GM23338 (cell line): ENCODE data around the gene PINK1. TPM values are rescaled to one million over a fixed set of nuclear protein-coding genes. Genes with fewer than 3 reads are reported as not detected.

Source experiments
- ATAC-seq: fragments of 200-7000 bp; cut with Tn5 transposase; 3 replicates; pipeline ENCODE4 v1.9.1; 2020
- DNase-seq: peaks from one replicate; pipeline ENCODE4 v3.0.0-alpha.2; 2015; ENCODE audit warnings: low spot score
- H2AFZ ChIP-seq: fragments of 200-600 bp; sonication (generic); 2 replicates; pipeline ENCODE4 v1.8.0; 2016; ENCODE audit warnings: antibody characterized with exemption, mild to moderate bottlenecking, moderate library complexity
- H3F3A ChIP-seq: fragments of 200-600 bp; sonication (generic); replicated peaks from 2 replicates; pipeline ENCODE4 v1.8.0; 2017; ENCODE audit warnings: antibody characterized with exemption, mixed run types, low read depth
- H3K27ac ChIP-seq: fragments of 200-600 bp; sonication (generic); 2 replicates; pipeline ENCODE4 v1.6.1; 2016; ENCODE audit warnings: low read depth
- H3K27me3 ChIP-seq: fragments of 200-600 bp; sonication (generic); 2 replicates; pipeline ENCODE4 v1.8.0; 2016; ENCODE audit warnings: mild to moderate bottlenecking, mixed run types, moderate library complexity; ENCODE audit not compliant: insufficient read depth
- H3K36me3 ChIP-seq: fragments of 200-600 bp; sonication (generic); 2 replicates; pipeline ENCODE4 v1.8.0; 2016; ENCODE audit warnings: mild to moderate bottlenecking; ENCODE audit not compliant: insufficient read depth
- H3K4me1 ChIP-seq: fragments of 200-600 bp; sonication (generic); 2 replicates; pipeline ENCODE4 v1.8.0; 2016; ENCODE audit warnings: mild to moderate bottlenecking, moderate library complexity; ENCODE audit not compliant: insufficient read depth
- H3K4me2 ChIP-seq: fragments of 200-600 bp; sonication (generic); 2 replicates; pipeline ENCODE4 v1.7.1; 2017; ENCODE audit warnings: mixed run types
- H3K4me3 ChIP-seq: fragments of 200-600 bp; sonication (generic); 2 replicates; pipeline ENCODE4 v1.6.1; 2016; ENCODE audit warnings: mixed run types
- H3K79me2 ChIP-seq: fragments of 200-600 bp; sonication (generic); replicated peaks from 2 replicates; pipeline ENCODE4 v1.8.0; 2017; ENCODE audit warnings: mild to moderate bottlenecking; ENCODE audit not compliant: insufficient read depth
- H3K9me2 ChIP-seq: fragments of 200-600 bp; sonication (generic); 2 replicates; pipeline ENCODE4 v1.8.0; 2017; ENCODE audit not compliant: insufficient read depth
- H4K20me1 ChIP-seq: fragments of 200-600 bp; sonication (generic); replicated peaks from 2 replicates; pipeline ENCODE4 v1.8.0; 2017; ENCODE audit warnings: mild to moderate bottlenecking; ENCODE audit not compliant: insufficient read depth
- H3K27ac Mint-ChIP-seq: 2 replicates; pipeline ENCODE4 v1.8.0; 2020; ENCODE audit warnings: inconsistent platforms, mild to moderate bottlenecking, moderate library complexity, mixed read lengths
- H3K27me3 Mint-ChIP-seq: 3 replicates; pipeline ENCODE4 v1.8.0; 2022; ENCODE audit warnings: low read depth, mild to moderate bottlenecking, moderate library complexity, mixed read lengths, inconsistent platforms; ENCODE audit not compliant: insufficient read depth, poor library complexity
- H3K36me3 Mint-ChIP-seq: 3 replicates; pipeline ENCODE4 v1.8.0; 2021; ENCODE audit warnings: low read depth, mild to moderate bottlenecking, inconsistent platforms, moderate library complexity, mixed read lengths
- H3K4me1 Mint-ChIP-seq: 3 replicates; pipeline ENCODE4 v1.8.0; 2020; ENCODE audit warnings: mild to moderate bottlenecking, inconsistent platforms, mixed read lengths
- H3K4me3 Mint-ChIP-seq: 3 replicates; pipeline ENCODE4 v1.8.0; 2021; ENCODE audit warnings: moderate library complexity, mild to moderate bottlenecking, inconsistent platforms, mixed read lengths
- H3K9me3 Mint-ChIP-seq: 3 replicates; pipeline ENCODE4 v1.8.0; 2020; ENCODE audit warnings: moderate library complexity, mild to moderate bottlenecking, inconsistent platforms, mixed read lengths
- CREB1 ChIP-seq: fragments of 250-450 bp; sonication (Bioruptor Pico); IDR thresholded peaks from 2 replicates; pipeline ENCODE4 v1.5.0; 2020; ENCODE audit warnings: low read depth, mild to moderate bottlenecking, moderate library complexity
- ETS1 ChIP-seq: IDR thresholded peaks from 2 replicates; pipeline ENCODE4 v1.6.1; 2016; ENCODE audit warnings: antibody characterized with exemption
- EZH2 ChIP-seq: fragments of 200-600 bp; sonication (generic); IDR thresholded peaks from one replicate; pipeline ENCODE4 v1.8.0; 2017; ENCODE audit warnings: antibody characterized with exemption, mild to moderate bottlenecking, low read depth; ENCODE audit not compliant: unreplicated experiment
- EZH2phosphoT487 ChIP-seq: fragments of 200-600 bp; sonication (generic); IDR thresholded peaks from one replicate; pipeline ENCODE4 v1.8.1; 2018; ENCODE audit warnings: antibody characterized with exemption; ENCODE audit not compliant: unreplicated experiment
- JUNB ChIP-seq: IDR thresholded peaks from one replicate; pipeline ENCODE4 v1.6.1; 2016; ENCODE audit warnings: antibody characterized with exemption; ENCODE audit not compliant: unreplicated experiment
- NANOG ChIP-seq: IDR thresholded peaks from 2 replicates; pipeline ENCODE4 v1.6.1; 2016; ENCODE audit warnings: antibody characterized with exemption, borderline replicate concordance
- REST ChIP-seq: IDR thresholded peaks from one replicate; pipeline ENCODE4 v1.6.1; 2018; ENCODE audit warnings: antibody characterized with exemption; ENCODE audit not compliant: unreplicated experiment
- STAT1 ChIP-seq: IDR thresholded peaks from one replicate; pipeline ENCODE4 v1.6.1; 2016; ENCODE audit warnings: antibody characterized with exemption; ENCODE audit not compliant: unreplicated experiment
- ZNF114 ChIP-seq: fragments of 250-450 bp; sonication (Bioruptor Pico); IDR thresholded peaks from 2 replicates; pipeline ENCODE4 v1.5.0; 2020; ENCODE audit warnings: mild to moderate bottlenecking, moderate library complexity
- ZNF331 ChIP-seq: fragments of 250-450 bp; sonication (Bioruptor Pico); IDR thresholded peaks from 2 replicates; pipeline ENCODE4 v1.5.0; 2020; ENCODE audit warnings: low read depth, mild to moderate bottlenecking, moderate library complexity
- polyA plus RNA-seq: library from polyadenylated mRNA; unstranded; fragments of >200 nt; fragmentation: Nextera tagmentation; extraction: Ambion mirVana; gene quantifications from 2 replicates; pipeline ENCODE4 v1.2.1, GENCODE V29; 2016
- total RNA-seq: library from RNA; depleted of rRNA; stranded (reverse); fragments of >200 nt; shearing (Covaris generic); gene quantifications from 2 replicates; pipeline ENCODE4 v1.2.3, GENCODE V29; 2014
- TF ChIP-seq, protein P1 (sequence below), 2 experiments: fragments of 200-600 bp in 1 of 2; sonication (generic) in 1 of 2; conservative IDR thresholded peaks; 2 replicates each; pipeline versions ENCODE4 v1.5.1 to v1.6.1; 2016 to 2017; ENCODE audit warnings: antibody characterized with exemption in 2 of 2, low read depth in 2 of 2, mild to moderate bottlenecking in 2 of 2, moderate library complexity in 1 of 2

The PINK1 gene
- total and polyA plus RNA-seq, 2 experiments from 2014 or later, result 20.8 to 42.7 TPM

DNA sequence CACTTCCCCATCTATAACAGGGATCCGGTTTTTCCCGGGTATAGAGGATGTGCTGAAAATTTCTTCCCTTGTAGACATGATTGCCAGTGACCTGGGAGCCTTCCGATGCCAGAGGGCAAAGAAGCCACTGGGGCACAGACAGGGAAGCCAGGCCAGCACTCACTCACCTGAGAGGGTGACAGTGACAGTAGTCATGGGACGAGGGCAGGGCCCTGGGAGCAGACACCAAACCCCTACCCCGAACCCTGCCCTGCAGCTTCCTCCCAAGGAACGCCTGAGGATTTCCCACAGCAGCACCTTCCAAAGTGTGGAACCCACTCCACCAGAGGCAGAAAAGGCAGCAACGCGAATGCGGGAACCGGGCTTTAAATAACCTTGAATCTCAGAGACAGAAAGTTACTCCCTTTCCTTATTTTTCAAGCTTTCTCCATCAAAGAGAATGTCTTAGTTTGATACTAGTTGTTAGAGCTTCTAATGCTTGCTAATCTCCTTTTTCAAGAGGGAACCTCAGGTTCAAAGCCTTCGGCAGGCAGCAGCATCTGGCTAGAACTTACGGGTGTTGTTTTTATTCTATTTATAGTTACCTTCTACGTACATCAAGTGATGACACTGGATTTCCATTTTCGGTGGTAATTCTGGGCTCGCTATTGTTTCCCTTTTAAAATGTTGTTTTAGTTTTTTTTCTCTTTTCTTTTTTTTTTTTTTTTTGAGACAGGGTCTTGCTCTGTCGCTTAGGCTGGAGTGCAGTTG is 25.1 kb downstream of the PINK1 start (continued):
- TF ChIP-seq, protein P1, sequence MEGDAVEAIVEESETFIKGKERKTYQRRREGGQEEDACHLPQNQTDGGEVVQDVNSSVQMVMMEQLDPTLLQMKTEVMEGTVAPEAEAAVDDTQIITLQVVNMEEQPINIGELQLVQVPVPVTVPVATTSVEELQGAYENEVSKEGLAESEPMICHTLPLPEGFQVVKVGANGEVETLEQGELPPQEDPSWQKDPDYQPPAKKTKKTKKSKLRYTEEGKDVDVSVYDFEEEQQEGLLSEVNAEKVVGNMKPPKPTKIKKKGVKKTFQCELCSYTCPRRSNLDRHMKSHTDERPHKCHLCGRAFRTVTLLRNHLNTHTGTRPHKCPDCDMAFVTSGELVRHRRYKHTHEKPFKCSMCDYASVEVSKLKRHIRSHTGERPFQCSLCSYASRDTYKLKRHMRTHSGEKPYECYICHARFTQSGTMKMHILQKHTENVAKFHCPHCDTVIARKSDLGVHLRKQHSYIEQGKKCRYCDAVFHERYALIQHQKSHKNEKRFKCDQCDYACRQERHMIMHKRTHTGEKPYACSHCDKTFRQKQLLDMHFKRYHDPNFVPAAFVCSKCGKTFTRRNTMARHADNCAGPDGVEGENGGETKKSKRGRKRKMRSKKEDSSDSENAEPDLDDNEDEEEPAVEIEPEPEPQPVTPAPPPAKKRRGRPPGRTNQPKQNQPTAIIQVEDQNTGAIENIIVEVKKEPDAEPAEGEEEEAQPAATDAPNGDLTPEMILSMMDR (conservative IDR thresholded peaks at IDR 0.05; ENCODE audit: low read depth in 2 of 2), result no peak
- no peak for TF ChIP-seq ZNF331
- no peak for TF ChIP-seq NANOG
- TF ChIP-seq EZH2, result no peak
- no peak for TF ChIP-seq ZNF114 (CRISPR knock-in tag)
- TF ChIP-seq JUNB, result no peak
- TF ChIP-seq STAT1, result no peak
- TF ChIP-seq REST, result no peak
- TF ChIP-seq EZH2phosphoT487, result no peak
- no peak for TF ChIP-seq CREB1
- TF ChIP-seq ETS1, result no peak

- TF ChIP-seq JUNB (no peak), REST (no peak), NANOG (no peak)
- H2AFZ ChIP-seq, result no peak overlapping the region
- Mint-ChIP-seq H3K27me3 (peaks cover 7% of the 10 kb centered on the region), H3K4me1 (peaks cover 18% of the 10 kb centered on the region), H3K9me3 (no peaks in the 10 kb centered on the region), H3K4me3 (peak overlapping the region; percentile 98), H3K27ac (peak overlapping the region; percentile 97), H3K36me3 (peaks cover 41% of the 10 kb centered on the region)
- H4K20me1 ChIP-seq, result peaks cover 16% of the 10 kb centered on the region
- H3K27me3 ChIP-seq, result no peaks in the 10 kb centered on the region
- peak overlapping the region; percentile 99 for H3K4me2 ChIP-seq
- H3K79me2 ChIP-seq, result peaks cover 50% of the 10 kb centered on the region
- H3K4me1 ChIP-seq, result peaks cover 11% of the 10 kb centered on the region
- H3K27ac ChIP-seq, result no peak overlapping the region
- peak overlapping the region; percentile 98 for H3K4me3 ChIP-seq
- H3K9me2 ChIP-seq, result no peaks in the 10 kb centered on the region
- H3F3A ChIP-seq, result 0 out of 2 replicates have a peak, but pooled peaks cover 10% of the 10 kb centered on the region
- ATAC-seq, result no peak
- peaks cover 3% of the 10 kb centered on the region; the same call in 1 of the 2 replicates for H3K36me3 ChIP-seq
- no peak for DNase-seq
Measured at GRCh38 chr1:20660363-20660762, 27.1 kb downstream of the PINK1 start.
